ENCODE results near the gene PGAM1.
"Not testable (repeated sequence)": the region's sequence is repeated elsewhere in the genome, so short reads cannot be mapped to it uniquely, and the experiment has no call there.

Gene PGAM1

DNA sequence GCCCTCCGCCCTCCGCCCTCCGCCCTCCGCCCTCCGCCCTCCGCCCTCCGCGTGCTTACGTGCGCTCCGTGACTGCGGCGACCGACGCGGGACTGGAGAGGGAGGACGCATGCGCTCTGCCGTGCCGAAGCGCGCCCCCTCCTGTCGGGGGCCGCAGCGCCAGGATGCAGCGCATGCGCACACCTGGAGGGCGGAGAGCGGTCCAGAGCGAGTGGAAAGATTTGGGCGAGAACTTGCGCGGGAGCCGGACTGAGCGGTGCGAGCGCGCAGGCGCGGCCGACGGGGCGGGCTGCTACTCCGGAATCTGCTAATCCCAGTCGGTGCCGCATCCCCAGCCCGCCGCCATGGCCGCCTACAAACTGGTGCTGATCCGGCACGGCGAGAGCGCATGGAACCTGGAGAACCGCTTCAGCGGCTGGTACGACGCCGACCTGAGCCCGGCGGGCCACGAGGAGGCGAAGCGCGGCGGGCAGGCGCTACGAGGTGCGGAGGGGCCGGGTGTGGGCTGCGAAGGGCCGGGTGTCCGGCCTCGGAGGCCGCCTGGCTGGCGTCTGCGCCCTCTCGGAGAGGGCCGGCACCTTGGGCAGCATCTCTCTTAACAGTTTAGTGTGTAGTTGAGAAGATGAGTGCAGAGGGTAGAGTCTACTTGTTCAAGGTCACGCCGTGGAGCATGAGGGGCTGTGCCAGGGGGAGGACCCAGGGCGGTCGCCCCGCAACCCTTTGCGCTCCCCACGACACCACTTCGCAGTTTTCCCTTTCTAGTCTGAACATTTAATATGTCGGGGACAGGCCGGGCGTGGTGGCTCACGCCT lies at the start of gene PGAM1:
Gene PGAM1, plus strand, starts transcription at position 228 of the 812 bp plus-strand sequence. Its CDS starts 117 bp downstream, at position 345.
- DNase-seq (ENCODE audit: low read depth): peak; percentile 92

DNA sequence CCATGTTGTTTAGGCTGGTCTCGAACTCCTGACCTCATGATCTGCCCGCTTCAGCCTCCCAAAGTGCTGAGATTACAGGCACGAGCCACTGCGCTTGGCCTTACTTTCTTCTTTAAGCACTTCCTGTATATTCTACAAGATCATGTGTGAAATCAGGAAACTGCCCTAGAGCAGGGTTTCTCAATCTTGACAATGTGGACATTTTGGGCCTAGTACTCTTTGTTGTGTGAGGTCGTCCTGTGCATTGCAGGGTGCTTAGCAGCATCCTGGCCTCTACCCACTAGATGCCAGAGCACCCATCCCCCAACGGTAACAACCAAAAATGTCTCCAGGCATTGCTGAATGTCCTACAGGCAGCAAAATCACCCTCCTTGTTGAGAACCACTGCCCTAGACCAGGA lies 49.6 kb upstream of the PGAM1 start:
- DNase-seq (ENCODE audit: low read depth): no peak

DNA sequence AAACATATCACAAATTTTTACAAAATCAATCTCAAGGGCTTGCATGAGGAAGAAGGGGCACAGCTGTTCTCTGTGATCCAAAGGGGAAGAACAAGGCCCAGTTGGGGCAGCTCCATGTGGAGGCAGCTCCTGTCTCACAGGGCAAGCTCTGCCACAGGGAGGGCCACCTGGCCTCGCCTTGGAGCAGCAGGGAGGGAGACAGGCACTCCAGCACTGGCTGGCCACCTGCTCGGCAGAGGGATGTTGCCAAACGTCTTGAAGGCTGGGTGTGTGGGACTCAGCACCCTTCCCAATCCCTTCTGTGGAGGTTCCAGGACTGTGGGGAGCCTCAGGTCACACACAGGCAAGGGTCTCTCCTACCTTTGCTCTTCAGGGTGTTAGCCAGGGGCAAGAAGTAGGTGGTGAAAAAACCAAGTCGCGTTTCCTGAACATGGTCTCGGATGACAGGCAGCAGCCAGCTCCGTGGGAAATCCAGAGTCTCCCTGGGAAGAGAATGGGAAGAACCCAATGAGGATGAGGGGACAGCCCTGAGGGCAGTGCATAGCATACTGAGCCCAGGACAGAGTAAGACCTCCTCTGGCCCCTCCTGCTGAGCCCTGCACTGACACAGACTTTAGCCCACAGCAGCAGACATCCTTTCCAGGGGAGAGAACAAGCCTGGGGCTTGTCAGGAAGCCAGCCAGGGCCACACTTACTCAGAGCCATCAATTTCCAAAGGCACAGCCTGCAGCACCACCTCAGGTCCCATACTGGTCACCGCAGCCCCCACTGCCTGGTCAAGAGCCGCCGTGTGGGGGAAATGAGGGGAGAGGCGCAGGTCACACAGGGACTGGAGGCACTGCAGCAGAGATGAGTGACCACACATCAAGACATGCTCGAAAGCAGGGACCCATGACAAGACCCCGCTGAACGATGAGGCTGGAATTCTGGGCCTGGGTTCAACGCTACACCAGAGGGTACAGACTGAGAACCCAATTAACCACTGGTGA lies 46.8 kb upstream of the PGAM1 start:
- DNase-seq (ENCODE audit: low read depth): no peak

DNA sequence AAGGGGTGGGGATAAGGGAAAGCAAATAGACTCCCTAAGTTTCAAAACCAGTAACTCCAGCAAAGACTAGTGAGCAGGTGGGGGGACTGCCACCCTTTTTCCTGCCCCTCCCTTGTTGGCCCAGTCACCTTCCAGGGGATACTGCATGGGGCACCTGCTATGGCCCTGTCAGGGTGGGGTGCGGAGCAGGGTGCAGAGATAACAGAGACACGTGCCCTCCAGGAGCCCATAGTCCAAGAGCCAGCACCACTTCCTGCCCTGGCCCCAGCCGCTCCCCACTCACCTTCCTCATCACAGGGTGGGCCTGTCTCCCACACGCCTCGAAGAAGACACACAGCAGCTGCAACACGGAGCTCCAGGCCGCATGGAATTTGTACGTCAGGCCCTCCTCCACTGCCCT lies 45.5 kb upstream of the PGAM1 start:
- no peak for DNase-seq (ENCODE audit: low read depth)

GRCh38 chr10:97381626-97382025 lies 44.4 kb upstream of the PGAM1 start:
- DNase-seq (ENCODE audit: low read depth): no peak

DNA sequence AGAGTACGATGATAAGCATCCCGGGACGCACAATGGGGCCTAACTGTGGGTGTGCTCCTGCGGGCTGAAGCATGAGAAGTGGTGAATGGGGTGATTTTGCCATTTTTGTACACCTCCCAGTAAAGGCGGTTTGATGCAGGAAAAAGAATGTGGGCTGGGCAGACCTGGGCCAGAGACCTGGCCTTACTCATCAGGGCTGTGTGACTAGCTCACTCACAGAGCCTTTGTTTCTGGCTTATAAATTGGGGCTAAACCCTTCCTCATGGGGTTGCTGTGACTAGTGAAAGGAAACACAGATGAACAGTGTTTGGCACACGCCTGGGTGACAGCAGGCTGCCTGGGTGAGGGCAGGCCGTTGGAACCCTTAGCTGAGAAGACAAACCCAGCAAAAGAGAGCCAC lies 42.8 kb upstream of the PGAM1 start:
- no peak for DNase-seq (ENCODE audit: low read depth)

- DNase-seq (ENCODE audit: low read depth): no peak
These were observed 41.8 kb upstream of the PGAM1 start for GRCh38 chr10:97384156-97384555.

DNA sequence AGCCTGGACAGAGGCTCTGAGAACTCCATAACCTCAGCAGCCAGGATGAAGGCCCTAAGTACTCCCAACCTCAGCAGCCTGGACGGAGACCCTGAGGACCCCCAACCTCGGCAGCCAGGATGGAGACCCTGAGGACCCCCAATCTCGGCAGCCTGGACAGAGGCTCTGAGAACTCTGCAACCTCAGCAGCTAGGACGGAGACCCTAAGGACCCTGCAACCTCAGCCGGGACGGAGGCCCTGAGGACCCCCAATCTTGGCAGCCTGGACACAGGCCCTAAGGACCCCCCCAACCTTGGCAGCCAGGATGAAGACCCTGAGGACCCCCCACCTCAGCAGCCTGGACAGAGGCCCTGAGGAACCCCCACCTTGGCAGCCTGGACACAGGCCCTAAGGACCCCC lies 41.4 kb upstream of the PGAM1 start:
- DNase-seq (ENCODE audit: low read depth): no peak

- no peak for DNase-seq (ENCODE audit: low read depth)
These were observed 40.4 kb upstream of the PGAM1 start for GRCh38 chr10:97385565-97385964.

DNA sequence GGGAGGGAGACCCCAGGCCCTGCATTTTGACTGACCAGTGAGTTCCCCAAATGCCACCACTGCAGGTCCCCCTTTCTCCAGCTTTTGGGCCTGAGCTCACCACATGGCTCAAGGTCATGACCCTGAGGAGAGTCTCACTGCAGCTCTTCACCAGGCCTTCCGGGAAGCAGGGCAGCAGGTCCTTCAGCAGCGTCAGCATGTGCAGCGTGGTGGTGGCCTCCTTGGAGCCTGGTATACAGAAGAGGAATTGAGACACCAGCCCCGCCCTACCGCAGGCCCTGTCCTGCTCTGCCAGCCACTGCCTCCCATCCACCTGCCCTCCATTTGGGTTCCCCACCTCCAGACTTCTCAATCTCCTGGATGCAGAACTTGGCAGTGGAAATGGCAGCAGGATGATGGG lies 37.8 kb upstream of the PGAM1 start:
- DNase-seq (ENCODE audit: low read depth): no peak

- no peak for DNase-seq (ENCODE audit: low read depth)
These were observed 35.9 kb upstream of the PGAM1 start for GRCh38 chr10:97390091-97390490.

DNA sequence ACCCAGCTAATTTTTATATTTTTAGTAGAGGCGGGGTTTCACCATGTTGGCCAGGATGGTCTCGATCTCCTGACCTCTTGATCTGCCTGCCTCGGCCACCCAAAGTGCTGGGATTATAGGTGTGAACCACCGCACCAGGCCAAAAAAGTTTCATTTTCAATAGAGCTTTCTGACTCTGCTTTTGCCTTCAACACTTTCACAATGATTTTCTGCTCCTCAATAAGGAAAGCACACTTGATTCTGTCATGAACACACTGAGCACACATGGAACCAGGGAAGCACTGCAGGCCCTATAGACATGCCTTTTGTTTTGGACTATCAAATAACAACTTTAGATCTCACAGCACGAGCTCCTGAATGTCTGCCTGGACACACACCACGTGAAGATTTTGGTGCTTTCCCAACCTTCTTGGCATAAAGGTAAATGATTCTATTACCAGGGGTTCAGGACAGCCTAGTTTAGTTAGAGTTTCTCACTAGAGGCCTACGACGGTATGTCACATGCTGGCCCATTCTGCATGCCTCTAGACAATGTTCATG lies 32.9 kb upstream of the PGAM1 start:
- DNase-seq (ENCODE audit: low read depth): no peak

DNA sequence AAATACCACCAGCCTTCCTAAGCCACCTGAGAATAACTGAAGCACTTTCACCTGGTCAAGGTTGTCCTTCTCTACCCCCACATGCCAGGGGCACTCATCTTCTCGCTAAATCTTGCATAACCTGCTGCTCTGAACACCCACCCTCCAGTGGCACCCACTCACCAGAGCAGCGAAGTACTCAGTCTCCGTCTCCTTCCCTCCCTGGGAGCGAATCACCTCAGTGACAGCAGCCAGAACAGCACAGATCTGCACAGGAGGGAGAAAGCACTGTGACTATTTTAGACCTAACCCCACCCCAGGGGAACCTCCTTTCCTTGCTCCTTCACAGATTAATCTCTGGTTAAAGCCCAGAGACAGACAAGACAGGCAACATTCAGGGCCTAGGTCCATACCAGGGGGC lies 29.9 kb upstream of the PGAM1 start:
- no peak for DNase-seq (ENCODE audit: low read depth)

DNA sequence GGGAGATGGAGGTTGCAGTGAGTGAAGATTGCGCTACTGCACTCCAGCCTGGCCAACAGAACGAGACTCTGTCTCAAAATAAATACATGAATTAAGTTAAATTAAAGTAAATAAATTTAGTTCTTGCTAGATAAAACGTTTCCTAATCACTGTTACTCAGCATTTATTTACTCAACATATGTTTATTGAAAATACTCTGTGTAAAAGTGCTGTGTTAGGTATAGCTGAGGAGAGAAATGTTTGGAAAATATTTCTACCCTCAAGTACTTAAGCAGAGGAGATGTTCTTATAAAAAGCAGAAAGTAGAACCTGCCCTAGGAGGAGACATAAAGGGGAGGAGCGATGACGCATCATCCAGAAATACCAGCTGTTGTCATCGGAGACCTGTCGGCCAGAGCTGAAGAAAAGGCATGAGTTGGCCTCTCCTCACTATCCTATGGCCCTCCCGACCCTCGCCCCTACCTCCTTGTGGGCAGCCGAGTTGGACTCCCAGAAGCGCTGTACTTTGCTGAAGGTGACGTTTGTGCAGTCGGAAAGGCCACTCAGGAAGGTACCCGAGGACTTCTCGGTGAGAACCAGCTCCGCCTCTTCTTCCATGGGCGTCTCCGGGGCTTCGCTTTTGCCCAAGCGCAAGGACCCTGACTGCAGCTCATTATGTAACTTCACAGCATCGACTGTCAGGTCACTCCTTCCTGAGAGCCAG lies 26.0 kb upstream of the PGAM1 start:
- DNase-seq (ENCODE audit: low read depth): no peak

DNA sequence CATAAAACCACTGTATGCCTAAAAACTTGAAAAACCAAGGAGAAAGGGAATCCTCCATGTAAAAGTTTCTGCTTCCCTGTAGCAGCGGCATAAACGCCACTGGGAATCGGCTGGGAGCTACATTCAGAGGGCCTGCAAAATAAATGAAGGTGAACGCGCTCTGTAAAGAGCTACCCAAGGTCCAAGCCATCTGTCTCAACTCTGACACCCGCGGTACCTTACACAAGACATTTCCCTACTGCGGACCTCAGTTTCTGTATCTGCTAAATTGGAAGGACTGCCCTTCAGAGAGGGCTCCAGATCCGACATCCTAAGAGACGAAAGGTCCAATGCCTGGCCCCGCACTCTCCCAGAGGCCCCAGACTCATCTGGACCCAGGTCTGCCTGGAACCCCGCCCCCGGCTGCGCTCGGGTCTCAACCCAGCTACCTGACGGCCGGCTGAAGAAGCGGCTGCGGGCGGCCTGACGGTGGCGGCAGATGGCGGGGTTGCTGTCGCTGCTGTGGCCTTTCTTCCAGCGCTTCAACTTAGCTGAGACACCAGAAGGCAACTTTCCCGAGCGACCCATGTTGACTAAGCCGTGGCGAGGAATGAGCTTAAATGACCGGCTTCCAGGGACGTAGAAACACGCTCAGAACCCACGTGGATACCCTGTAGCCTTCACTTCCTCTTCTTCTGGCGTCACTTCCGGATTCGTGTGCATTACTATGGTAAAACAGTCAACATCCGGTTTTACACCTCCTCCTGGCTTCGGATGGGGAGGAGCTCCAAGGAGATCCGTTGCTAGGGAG lies 25.1 kb upstream of the PGAM1 start, which contains the start of gene RRP12:
Gene RRP12, minus strand, starts transcription at position 676 of the 790 bp plus-strand sequence. Its CDS starts 109 bp downstream, at position 567.
- DNase-seq (ENCODE audit: low read depth): peak; percentile 70

- no peak for DNase-seq (ENCODE audit: low read depth)
These were observed 24.5 kb upstream of the PGAM1 start for GRCh38 chr10:97401455-97401919.

DNA sequence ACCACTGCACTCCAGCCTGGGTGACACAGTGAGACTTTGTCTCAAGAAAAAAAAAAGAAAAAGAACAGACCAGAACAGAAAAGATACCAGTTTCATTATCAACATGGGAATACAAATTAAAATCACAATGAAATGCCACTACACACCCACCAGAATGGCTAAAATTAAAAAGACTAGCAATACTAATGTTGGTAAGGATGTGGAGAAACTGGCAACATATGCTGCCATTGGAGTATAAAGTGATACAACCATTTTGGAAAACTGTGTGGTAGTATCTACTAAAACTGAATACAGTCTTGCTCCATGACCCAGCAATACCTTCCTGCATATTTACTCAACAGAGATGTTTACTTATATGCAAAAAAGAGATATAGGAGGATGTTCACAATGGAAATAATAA lies 21.9 kb upstream of the PGAM1 start:
- no peak for DNase-seq (ENCODE audit: low read depth)

- DNase-seq (ENCODE audit: low read depth): no peak
These were observed 19.9 kb upstream of the PGAM1 start for GRCh38 chr10:97406064-97406463.

- DNase-seq (ENCODE audit: low read depth): not testable (repeated sequence)
These were observed 19.5 kb upstream of the PGAM1 start for GRCh38 chr10:97406483-97406882.

- DNase-seq (ENCODE audit: low read depth): peak; percentile 59
These were observed 18.6 kb upstream of the PGAM1 start for GRCh38 chr10:97407211-97407951.

Measured in activated gamma-delta T cell treated with anti-CD3 and anti-CD28 coated beads, Interleukin-2, amount 50 U/mL, for 16 hours (primary cell).